Measurements from ENCODE around the gene LIG3.

DNA sequence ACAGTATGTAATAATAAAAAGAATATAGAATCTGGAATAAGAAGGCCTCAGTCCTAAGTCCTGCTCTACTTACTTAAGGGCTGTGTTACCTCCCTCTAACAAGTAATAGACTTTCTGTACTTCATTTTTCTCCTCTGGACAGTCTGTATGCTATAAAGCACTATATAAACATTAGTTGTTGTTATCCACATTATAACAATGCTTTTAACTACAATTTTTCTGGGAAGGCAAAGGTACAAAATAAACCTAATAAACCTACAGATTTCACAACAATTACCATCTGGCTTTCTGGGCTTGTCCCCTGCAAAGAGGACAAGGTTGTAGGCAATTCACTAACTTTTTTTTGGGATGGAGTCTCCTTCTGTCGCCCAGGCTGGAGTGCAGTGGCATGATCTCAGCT, 50.5 kb downstream of the LIG3 start:
- TF ChIP-seq, protein P1, sequence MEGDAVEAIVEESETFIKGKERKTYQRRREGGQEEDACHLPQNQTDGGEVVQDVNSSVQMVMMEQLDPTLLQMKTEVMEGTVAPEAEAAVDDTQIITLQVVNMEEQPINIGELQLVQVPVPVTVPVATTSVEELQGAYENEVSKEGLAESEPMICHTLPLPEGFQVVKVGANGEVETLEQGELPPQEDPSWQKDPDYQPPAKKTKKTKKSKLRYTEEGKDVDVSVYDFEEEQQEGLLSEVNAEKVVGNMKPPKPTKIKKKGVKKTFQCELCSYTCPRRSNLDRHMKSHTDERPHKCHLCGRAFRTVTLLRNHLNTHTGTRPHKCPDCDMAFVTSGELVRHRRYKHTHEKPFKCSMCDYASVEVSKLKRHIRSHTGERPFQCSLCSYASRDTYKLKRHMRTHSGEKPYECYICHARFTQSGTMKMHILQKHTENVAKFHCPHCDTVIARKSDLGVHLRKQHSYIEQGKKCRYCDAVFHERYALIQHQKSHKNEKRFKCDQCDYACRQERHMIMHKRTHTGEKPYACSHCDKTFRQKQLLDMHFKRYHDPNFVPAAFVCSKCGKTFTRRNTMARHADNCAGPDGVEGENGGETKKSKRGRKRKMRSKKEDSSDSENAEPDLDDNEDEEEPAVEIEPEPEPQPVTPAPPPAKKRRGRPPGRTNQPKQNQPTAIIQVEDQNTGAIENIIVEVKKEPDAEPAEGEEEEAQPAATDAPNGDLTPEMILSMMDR (conservative IDR thresholded peaks at IDR 0.05), result no peak
- TF ChIP-seq EZH2 (IDR thresholded peaks at IDR 0.05; ENCODE audit: low read depth), result no peak
